Putamen (tissue), 1 donor: ENCODE measurements around the gene GSTA4.
"Not testable (repeated sequence)": the region's sequence is repeated elsewhere in the genome, so short reads cannot be mapped to it uniquely, and the experiment has no call there.

Experiments used
- DNase-seq: peaks from one replicate; pipeline ENCODE4 v3.0.0-alpha.2; 2016; ENCODE audit warnings: low spot score

The GSTA4 gene

GRCh38 chr6:53014063-53014462 lies 19.0 kb upstream of the GSTA4 start:
- DNase-seq: no peak

- no peak for DNase-seq
Measured at GRCh38 chr6:53011979-53012378, 16.9 kb upstream of the GSTA4 start.

- DNase-seq: no peak
Measured at GRCh38 chr6:53010504-53010903, 15.4 kb upstream of the GSTA4 start.

GRCh38 chr6:53009511-53009910 lies 14.4 kb upstream of the GSTA4 start:
- DNase-seq: no peak

- no peak for DNase-seq
Measured at GRCh38 chr6:53009056-53009455, 14.0 kb upstream of the GSTA4 start.

- DNase-seq: not testable (repeated sequence)
Measured at GRCh38 chr6:53008192-53008687, 13.2 kb upstream of the GSTA4 start.

- DNase-seq: peak; percentile 55
Measured at GRCh38 chr6:53005663-53006250, 10.7 kb upstream of the GSTA4 start.

GRCh38 chr6:52999456-52999855 lies 4.4 kb upstream of the GSTA4 start:
- DNase-seq: no peak

- DNase-seq: no peak
Measured at GRCh38 chr6:52998603-52999002, 3.5 kb upstream of the GSTA4 start.

GRCh38 chr6:52995913-52996645 lies 995 bp upstream of the GSTA4 start:
- DNase-seq: peak; percentile 88

GRCh38 chr6:52994839-52995088 lies 320 bp downstream of the GSTA4 start:
- no peak for DNase-seq

GRCh38 chr6:52994031-52994838 lies 849 bp downstream of the GSTA4 start:
- DNase-seq: peak; percentile 78

GRCh38 chr6:52992980-52993920 lies 1.8 kb downstream of the GSTA4 start:
- DNase-seq: no peak

GRCh38 chr6:52990342-52990741 lies 4.7 kb downstream of the GSTA4 start:
- no peak for DNase-seq

- DNase-seq: no peak
Measured at GRCh38 chr6:52985228-52985627, 9.9 kb downstream of the GSTA4 start.

- no peak for DNase-seq
Measured at GRCh38 chr6:52984247-52984646, 10.8 kb downstream of the GSTA4 start.

- no peak for DNase-seq
Measured at GRCh38 chr6:52983159-52983848, 11.8 kb downstream of the GSTA4 start.

GRCh38 chr6:52982680-52983079 lies 12.4 kb downstream of the GSTA4 start:
- DNase-seq: no peak

GRCh38 chr6:52981222-52981900 lies 13.7 kb downstream of the GSTA4 start:
- no peak for DNase-seq

GRCh38 chr6:52976591-52977035 lies 18.5 kb downstream of the GSTA4 start:
- DNase-seq: no peak

- no peak for DNase-seq
Measured at GRCh38 chr6:52976149-52976548, 18.9 kb downstream of the GSTA4 start.
